ENCODE data around the gene BRD7. TPM values are rescaled to one million over a fixed set of nuclear protein-coding genes. Genes with fewer than 3 reads are reported as not detected.

Gene BRD7
- total RNA-seq, 4 donors from 2014 or later: 29.9 to 41.2 (median 38.9) TPM

DNA sequence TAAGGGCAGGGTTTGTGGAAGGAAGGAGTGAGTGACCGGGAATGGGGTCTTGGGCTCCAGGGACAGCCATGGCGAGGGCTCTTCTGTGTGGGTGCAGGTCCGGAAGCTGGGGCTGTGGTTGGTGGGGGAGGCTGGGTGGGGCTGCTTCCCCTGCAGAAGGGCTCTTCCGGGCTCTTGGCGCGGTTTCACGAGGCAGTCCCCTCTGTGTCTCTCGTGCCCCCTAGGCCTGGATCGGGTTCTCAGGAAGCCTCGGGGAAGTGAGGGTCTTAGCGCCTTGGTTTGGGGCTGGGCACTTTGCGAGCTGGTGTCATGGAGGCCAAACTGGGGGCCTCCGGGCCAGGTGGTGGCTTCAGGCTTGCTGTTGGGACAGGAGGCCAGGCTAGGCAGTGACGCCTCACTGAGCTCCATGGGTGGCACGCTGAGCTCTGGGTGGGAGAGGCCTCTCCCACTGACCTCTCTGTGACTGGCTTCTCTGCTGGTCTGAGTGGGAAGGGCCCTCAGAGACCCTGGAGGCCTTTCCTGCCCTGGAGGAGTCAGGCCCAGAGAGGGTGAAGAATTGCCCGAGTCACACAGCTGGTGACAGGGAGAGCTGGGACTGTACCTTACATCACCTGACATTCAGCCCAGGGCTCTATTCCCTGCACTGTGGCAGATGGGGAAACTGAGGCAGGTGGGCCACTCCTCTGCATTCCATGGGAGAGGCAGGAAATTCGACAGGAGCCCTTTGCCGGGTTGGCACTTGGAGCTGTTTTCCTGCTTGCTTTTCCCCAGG is 94.3 kb downstream of the BRD7 start:
- TF ChIP-seq, protein P1, sequence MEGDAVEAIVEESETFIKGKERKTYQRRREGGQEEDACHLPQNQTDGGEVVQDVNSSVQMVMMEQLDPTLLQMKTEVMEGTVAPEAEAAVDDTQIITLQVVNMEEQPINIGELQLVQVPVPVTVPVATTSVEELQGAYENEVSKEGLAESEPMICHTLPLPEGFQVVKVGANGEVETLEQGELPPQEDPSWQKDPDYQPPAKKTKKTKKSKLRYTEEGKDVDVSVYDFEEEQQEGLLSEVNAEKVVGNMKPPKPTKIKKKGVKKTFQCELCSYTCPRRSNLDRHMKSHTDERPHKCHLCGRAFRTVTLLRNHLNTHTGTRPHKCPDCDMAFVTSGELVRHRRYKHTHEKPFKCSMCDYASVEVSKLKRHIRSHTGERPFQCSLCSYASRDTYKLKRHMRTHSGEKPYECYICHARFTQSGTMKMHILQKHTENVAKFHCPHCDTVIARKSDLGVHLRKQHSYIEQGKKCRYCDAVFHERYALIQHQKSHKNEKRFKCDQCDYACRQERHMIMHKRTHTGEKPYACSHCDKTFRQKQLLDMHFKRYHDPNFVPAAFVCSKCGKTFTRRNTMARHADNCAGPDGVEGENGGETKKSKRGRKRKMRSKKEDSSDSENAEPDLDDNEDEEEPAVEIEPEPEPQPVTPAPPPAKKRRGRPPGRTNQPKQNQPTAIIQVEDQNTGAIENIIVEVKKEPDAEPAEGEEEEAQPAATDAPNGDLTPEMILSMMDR (IDR thresholded peaks at IDR 0.05): no peak
- DNase-seq (ENCODE audit: low spot score) (no peak), ATAC-seq (ENCODE audit: low FRiP score) (no peak)

DNA sequence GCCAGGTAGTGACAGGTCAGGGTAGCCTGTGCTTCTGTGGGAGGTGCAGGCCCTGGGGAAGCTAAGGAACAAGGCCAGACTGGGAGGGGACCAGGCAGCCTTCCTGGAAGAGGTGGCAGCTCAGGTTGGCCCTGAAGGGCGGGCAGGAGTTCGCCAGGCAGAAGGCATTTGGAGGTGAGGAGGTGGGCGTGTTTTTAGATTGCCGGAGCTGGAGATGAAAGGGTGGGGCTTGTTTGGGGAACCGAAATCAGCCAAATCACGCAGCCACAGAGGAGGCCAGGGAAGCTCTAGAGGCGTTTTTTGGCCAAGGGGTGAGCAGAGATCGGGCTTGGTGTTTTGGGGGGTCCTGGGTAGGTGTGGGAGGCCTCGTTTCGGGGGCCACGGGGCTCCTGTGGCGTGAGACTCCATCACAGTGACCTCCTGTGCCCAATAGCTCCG is 94.9 kb downstream of the BRD7 start:
- TF ChIP-seq, protein P1 (IDR thresholded peaks at IDR 0.05): no peak
- no peak for ATAC-seq (ENCODE audit: low FRiP score)
- DNase-seq (ENCODE audit: low spot score): no peak

DNA sequence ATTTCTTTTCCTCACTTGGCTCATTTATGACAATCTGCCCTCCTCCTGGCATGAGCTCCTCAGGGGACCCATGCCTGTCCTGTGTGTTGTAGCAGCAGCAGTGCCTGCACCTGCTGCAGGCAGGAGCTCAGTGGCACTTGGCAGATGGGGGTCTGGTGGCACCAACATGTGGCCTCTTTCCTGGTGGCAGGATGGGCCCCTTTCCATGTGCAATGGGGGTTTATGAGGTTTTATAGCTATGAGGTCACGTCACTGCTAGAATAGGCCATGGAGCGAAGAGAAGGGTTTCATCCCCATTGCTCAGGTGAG is 95.5 kb downstream of the BRD7 start:
- TF ChIP-seq, protein P1 (IDR thresholded peaks at IDR 0.05): no peak
- DNase-seq (ENCODE audit: low spot score): no peak
- no peak for ATAC-seq (ENCODE audit: low FRiP score)

GRCh38 chr16:50272687-50273381 is 96.0 kb downstream of the BRD7 start:
- DNase-seq (ENCODE audit: low spot score): no peak
- TF ChIP-seq, protein P1 (IDR thresholded peaks at IDR 0.05): no peak
- ATAC-seq (ENCODE audit: low FRiP score): no peak

DNA sequence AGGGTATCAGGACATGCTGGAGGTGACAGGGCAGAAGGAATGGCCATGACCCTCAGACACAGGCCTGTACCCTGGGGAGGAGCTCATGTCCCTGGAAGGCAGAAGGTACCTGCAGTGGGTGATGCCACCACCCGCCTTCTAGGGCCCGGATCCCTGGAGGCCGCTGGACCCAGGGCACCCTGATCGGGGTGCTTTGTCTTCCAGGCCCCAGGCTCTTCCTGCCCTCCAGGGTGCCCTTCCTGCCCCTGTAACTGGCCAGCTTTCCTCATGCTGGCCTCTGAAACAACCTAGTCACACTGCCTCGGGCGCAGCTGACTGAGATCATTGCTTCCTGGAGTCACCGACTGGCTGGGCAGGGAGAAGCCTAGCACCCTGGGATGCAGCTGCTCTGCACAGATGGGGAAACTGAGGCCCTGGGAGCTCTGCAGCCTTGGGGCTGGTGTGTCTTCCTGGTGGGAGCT is 96.6 kb downstream of the BRD7 start:
- TF ChIP-seq, protein P1 (IDR thresholded peaks at IDR 0.05): no peak
- ATAC-seq (ENCODE audit: low FRiP score) (no peak), DNase-seq (ENCODE audit: low spot score) (no peak)

GRCh38 chr16:50271148-50272041 is 97.4 kb downstream of the BRD7 start:
- ATAC-seq (ENCODE audit: low FRiP score) (no peak), DNase-seq (ENCODE audit: low spot score) (no peak)
- TF ChIP-seq, protein P1 (IDR thresholded peaks at IDR 0.05): no peak
